GM23338 (cell line): Measurements from ENCODE around the gene PSEN2. TPM values are rescaled to one million over a fixed set of nuclear protein-coding genes. Genes with fewer than 3 reads are reported as not detected.

ENCODE experiments used
- ATAC-seq: fragments of 200-7000 bp; cut with Tn5 transposase; 3 replicates; pipeline ENCODE4 v1.9.1; 2020
- DNase-seq: peaks from one replicate; pipeline ENCODE4 v3.0.0-alpha.2; 2015; ENCODE audit warnings: low spot score
- H2AFZ ChIP-seq: fragments of 200-600 bp; sonication (generic); 2 replicates; pipeline ENCODE4 v1.8.0; 2016; ENCODE audit warnings: antibody characterized with exemption, mild to moderate bottlenecking, moderate library complexity
- H3F3A ChIP-seq: fragments of 200-600 bp; sonication (generic); replicated peaks from 2 replicates; pipeline ENCODE4 v1.8.0; 2017; ENCODE audit warnings: antibody characterized with exemption, mixed run types, low read depth
- H3K27ac ChIP-seq: fragments of 200-600 bp; sonication (generic); 2 replicates; pipeline ENCODE4 v1.6.1; 2016; ENCODE audit warnings: low read depth
- H3K27me3 ChIP-seq: fragments of 200-600 bp; sonication (generic); 2 replicates; pipeline ENCODE4 v1.8.0; 2016; ENCODE audit warnings: mild to moderate bottlenecking, mixed run types, moderate library complexity; ENCODE audit not compliant: insufficient read depth
- H3K36me3 ChIP-seq: fragments of 200-600 bp; sonication (generic); 2 replicates; pipeline ENCODE4 v1.8.0; 2016; ENCODE audit warnings: mild to moderate bottlenecking; ENCODE audit not compliant: insufficient read depth
- H3K4me1 ChIP-seq: fragments of 200-600 bp; sonication (generic); 2 replicates; pipeline ENCODE4 v1.8.0; 2016; ENCODE audit warnings: mild to moderate bottlenecking, moderate library complexity; ENCODE audit not compliant: insufficient read depth
- H3K4me2 ChIP-seq: fragments of 200-600 bp; sonication (generic); 2 replicates; pipeline ENCODE4 v1.7.1; 2017; ENCODE audit warnings: mixed run types
- H3K4me3 ChIP-seq: fragments of 200-600 bp; sonication (generic); 2 replicates; pipeline ENCODE4 v1.6.1; 2016; ENCODE audit warnings: mixed run types
- H3K79me2 ChIP-seq: fragments of 200-600 bp; sonication (generic); replicated peaks from 2 replicates; pipeline ENCODE4 v1.8.0; 2017; ENCODE audit warnings: mild to moderate bottlenecking; ENCODE audit not compliant: insufficient read depth
- H3K9me2 ChIP-seq: fragments of 200-600 bp; sonication (generic); 2 replicates; pipeline ENCODE4 v1.8.0; 2017; ENCODE audit not compliant: insufficient read depth
- H4K20me1 ChIP-seq: fragments of 200-600 bp; sonication (generic); replicated peaks from 2 replicates; pipeline ENCODE4 v1.8.0; 2017; ENCODE audit warnings: mild to moderate bottlenecking; ENCODE audit not compliant: insufficient read depth
- H3K27ac Mint-ChIP-seq: 2 replicates; pipeline ENCODE4 v1.8.0; 2020; ENCODE audit warnings: inconsistent platforms, mild to moderate bottlenecking, moderate library complexity, mixed read lengths
- H3K27me3 Mint-ChIP-seq: 3 replicates; pipeline ENCODE4 v1.8.0; 2022; ENCODE audit warnings: low read depth, mild to moderate bottlenecking, moderate library complexity, mixed read lengths, inconsistent platforms; ENCODE audit not compliant: insufficient read depth, poor library complexity
- H3K36me3 Mint-ChIP-seq: 3 replicates; pipeline ENCODE4 v1.8.0; 2021; ENCODE audit warnings: low read depth, mild to moderate bottlenecking, inconsistent platforms, moderate library complexity, mixed read lengths
- H3K4me1 Mint-ChIP-seq: 3 replicates; pipeline ENCODE4 v1.8.0; 2020; ENCODE audit warnings: mild to moderate bottlenecking, inconsistent platforms, mixed read lengths
- H3K4me3 Mint-ChIP-seq: 3 replicates; pipeline ENCODE4 v1.8.0; 2021; ENCODE audit warnings: moderate library complexity, mild to moderate bottlenecking, inconsistent platforms, mixed read lengths
- H3K9me3 Mint-ChIP-seq: 3 replicates; pipeline ENCODE4 v1.8.0; 2020; ENCODE audit warnings: moderate library complexity, mild to moderate bottlenecking, inconsistent platforms, mixed read lengths
- CREB1 ChIP-seq: fragments of 250-450 bp; sonication (Bioruptor Pico); IDR thresholded peaks from 2 replicates; pipeline ENCODE4 v1.5.0; 2020; ENCODE audit warnings: low read depth, mild to moderate bottlenecking, moderate library complexity
- ETS1 ChIP-seq: IDR thresholded peaks from 2 replicates; pipeline ENCODE4 v1.6.1; 2016; ENCODE audit warnings: antibody characterized with exemption
- EZH2 ChIP-seq: fragments of 200-600 bp; sonication (generic); IDR thresholded peaks from one replicate; pipeline ENCODE4 v1.8.0; 2017; ENCODE audit warnings: antibody characterized with exemption, mild to moderate bottlenecking, low read depth; ENCODE audit not compliant: unreplicated experiment
- EZH2phosphoT487 ChIP-seq: fragments of 200-600 bp; sonication (generic); IDR thresholded peaks from one replicate; pipeline ENCODE4 v1.8.1; 2018; ENCODE audit warnings: antibody characterized with exemption; ENCODE audit not compliant: unreplicated experiment
- JUNB ChIP-seq: IDR thresholded peaks from one replicate; pipeline ENCODE4 v1.6.1; 2016; ENCODE audit warnings: antibody characterized with exemption; ENCODE audit not compliant: unreplicated experiment
- NANOG ChIP-seq: IDR thresholded peaks from 2 replicates; pipeline ENCODE4 v1.6.1; 2016; ENCODE audit warnings: antibody characterized with exemption, borderline replicate concordance
- POLR2AphosphoS5 ChIP-seq: IDR thresholded peaks from 2 replicates; pipeline ENCODE4 v1.6.1; 2016; ENCODE audit warnings: antibody characterized with exemption, low read depth
- REST ChIP-seq: IDR thresholded peaks from one replicate; pipeline ENCODE4 v1.6.1; 2018; ENCODE audit warnings: antibody characterized with exemption; ENCODE audit not compliant: unreplicated experiment
- STAT1 ChIP-seq: IDR thresholded peaks from one replicate; pipeline ENCODE4 v1.6.1; 2016; ENCODE audit warnings: antibody characterized with exemption; ENCODE audit not compliant: unreplicated experiment
- ZNF331 ChIP-seq: fragments of 250-450 bp; sonication (Bioruptor Pico); IDR thresholded peaks from 2 replicates; pipeline ENCODE4 v1.5.0; 2020; ENCODE audit warnings: low read depth, mild to moderate bottlenecking, moderate library complexity
- ZNF462 ChIP-seq: fragments of 250-450 bp; sonication (Bioruptor Pico); IDR thresholded peaks from 2 replicates; pipeline ENCODE4 v1.5.0; 2020; ENCODE audit warnings: mild to moderate bottlenecking, moderate library complexity
- polyA plus RNA-seq: library from polyadenylated mRNA; unstranded; fragments of >200 nt; fragmentation: Nextera tagmentation; extraction: Ambion mirVana; gene quantifications from 2 replicates; pipeline ENCODE4 v1.2.1, GENCODE V29; 2016
- total RNA-seq: library from RNA; depleted of rRNA; stranded (reverse); fragments of >200 nt; shearing (Covaris generic); gene quantifications from 2 replicates; pipeline ENCODE4 v1.2.3, GENCODE V29; 2014

Gene PSEN2
- total and polyA plus RNA-seq, 2 experiments from 2014 or later = 10.0 to 22.1 TPM

- TF ChIP-seq ZNF462 (CRISPR knock-in tag) = no peak
- no peak for TF ChIP-seq JUNB
- TF ChIP-seq POLR2AphosphoS5 = no peak
- no peak for TF ChIP-seq EZH2phosphoT487
- TF ChIP-seq STAT1 = no peak
- TF ChIP-seq ZNF331 (CRISPR knock-in tag) = no peak
- no peak for TF ChIP-seq REST
- TF ChIP-seq EZH2 = no peak
- no peak for TF ChIP-seq ETS1
- TF ChIP-seq NANOG = no peak
- TF ChIP-seq CREB1 = no peak
Observed at GRCh38 chr1:226865590-226865989, 4.8 kb upstream of the PSEN2 start.

More at GRCh38 chr1:226865590-226865989, 4.8 kb upstream of the PSEN2 start:
- no peaks in the 10 kb centered on the region for H3K9me3 Mint-ChIP-seq
- H3K4me3 ChIP-seq = no peak overlapping the region
- peaks cover 16% of the 10 kb centered on the region; the same call in 1 of the 2 replicates for H3K9me2 ChIP-seq
- H3K36me3 Mint-ChIP-seq = no peaks in the 10 kb centered on the region; the same call in 2 of the 3 replicates
- H3K36me3 ChIP-seq = no peaks in the 10 kb centered on the region
- H3K4me3 Mint-ChIP-seq = no peak overlapping the region
- DNase-seq (no peak), ATAC-seq (no peak)
- H3K4me1 ChIP-seq = peaks cover 28% of the 10 kb centered on the region; the same call in 1 of the 2 replicates
- H3F3A ChIP-seq = 0 out of 2 replicates have a peak, but pooled peaks cover 6% of the 10 kb centered on the region
- H3K27ac ChIP-seq = no peak overlapping the region
- H3K27me3 Mint-ChIP-seq = peaks cover 12% of the 10 kb centered on the region
- H3K27me3 ChIP-seq = peaks cover 7% of the 10 kb centered on the region; the same call in 1 of the 2 replicates
- H3K4me2 ChIP-seq = no peak overlapping the region
- H4K20me1 ChIP-seq = no peaks in the 10 kb centered on the region
- H2AFZ ChIP-seq = no peak overlapping the region
- no peaks in the 10 kb centered on the region for H3K79me2 ChIP-seq
- peaks cover 25% of the 10 kb centered on the region for H3K4me1 Mint-ChIP-seq
- no peak overlapping the region for H3K27ac Mint-ChIP-seq
